HG03342 (cell line): ENCODE data around the gene TRAF5.

Source experiments
- ATAC-seq: cut with Tn5 transposase; IDR thresholded peaks from one replicate; pipeline ENCODE4 v1.9.1; 2021; ENCODE audit warnings: mild to moderate bottlenecking, moderate library complexity; ENCODE audit not compliant: unreplicated experiment

Gene TRAF5

DNA sequence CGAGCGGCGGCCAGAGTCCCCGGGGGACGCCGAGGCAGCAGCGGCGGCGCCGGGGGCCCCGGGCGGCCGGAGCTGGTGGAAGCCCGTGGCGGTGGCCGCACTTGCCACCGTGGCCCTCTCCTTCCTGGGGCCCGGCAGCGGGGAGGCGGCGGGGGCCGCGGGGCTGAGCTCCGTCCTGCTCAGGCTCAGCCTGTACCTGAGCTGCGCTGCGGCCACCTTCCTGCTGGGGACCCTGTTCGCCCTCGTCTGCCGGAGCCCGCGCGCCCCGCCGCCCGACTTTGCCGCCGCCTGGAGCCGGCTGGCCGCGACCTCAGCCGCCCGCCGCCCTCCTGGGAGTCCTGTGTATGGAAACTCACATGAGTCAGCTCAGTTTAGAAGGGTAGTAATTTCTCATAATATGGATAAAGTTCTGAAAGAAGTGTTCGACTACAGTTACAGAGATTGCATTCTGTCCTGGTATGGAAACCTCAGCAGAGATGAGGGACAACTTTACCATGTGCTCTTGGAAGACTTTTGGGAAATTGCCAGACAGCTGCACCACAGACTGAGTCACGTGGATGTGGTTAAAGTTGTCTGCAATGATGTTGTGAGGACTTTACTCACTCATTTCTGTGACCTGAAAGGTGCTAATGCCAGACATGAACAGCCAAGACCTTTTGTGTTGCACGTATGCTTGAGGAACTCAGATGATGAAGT is 90.1 kb downstream of the TRAF5 start:
- peak; percentile 60 for ATAC-seq

DNA sequence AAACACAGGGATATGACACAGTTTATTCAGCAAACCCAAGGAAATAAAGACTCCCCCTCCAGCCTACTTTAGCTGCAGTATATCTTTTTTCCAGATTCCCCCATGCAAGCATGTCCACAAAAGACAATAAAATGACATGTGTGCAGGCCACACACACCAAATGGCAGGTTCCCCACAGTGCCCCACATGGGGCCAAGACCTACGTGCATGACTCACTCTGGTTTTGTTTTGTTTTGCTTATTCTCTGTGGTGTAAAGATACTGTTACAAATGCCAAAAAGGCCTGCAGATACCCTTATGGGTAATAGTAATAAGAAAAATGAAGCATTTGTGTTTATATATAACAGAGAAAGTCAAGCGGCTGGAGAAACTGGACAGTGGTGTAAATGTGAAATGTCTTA is 93.8 kb downstream of the TRAF5 start:
- ATAC-seq, result no peak

DNA sequence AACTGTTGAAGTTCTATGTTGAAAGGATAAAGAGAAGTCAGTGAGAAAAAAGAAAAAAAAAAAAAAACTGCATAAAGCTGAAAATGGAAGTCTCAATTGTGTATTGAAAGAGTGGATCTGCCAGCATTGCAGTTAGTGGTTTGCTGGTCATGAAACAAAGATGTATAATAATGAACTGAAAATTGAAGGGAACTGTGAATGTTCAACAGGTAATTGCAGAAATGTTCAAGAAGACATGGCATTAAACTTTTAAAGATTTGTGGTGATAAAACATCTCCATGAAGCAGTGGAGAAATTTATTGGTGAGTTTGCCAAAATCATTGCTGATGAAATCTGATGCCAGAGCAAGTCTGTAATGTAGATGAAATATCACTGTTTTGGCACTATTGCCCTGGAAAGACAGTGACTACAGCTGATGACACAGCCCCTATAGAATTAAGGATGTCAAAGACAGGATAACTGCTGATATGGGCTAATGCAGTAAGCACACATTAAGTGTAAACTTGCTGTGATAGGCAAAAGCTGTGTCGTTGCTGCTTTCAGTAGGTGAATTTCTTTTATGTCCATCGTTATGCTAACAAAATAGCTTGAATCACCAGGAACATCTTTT is 94.3 kb downstream of the TRAF5 start:
- no peak for ATAC-seq

DNA sequence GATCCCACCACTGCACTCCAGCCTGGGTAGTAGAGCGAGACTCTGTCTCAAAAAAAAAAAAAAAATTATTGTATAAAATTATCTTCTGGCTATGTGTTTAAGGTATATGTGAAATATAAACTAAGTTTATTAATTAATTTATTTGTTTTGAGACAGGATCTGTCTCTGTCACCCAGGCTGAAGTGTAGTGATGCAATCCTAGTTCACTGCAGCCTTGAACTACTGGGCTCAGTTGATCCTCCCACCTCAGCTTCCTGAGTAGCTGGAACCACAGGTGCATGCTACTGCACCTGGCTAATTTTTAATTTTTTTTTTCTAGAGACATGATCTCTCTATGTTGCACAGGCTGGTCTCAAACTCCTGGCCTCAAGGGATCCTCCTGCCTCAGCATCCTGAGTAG is 97.4 kb downstream of the TRAF5 start:
- ATAC-seq, result no peak
